Choroid plexus epithelial cell (primary cell): ENCODE measurements around the gene ADAT3.

Experiments used
- DNase-seq: peaks from one replicate; pipeline ENCODE4 v3.0.0-alpha.2; 2010; ENCODE audit warnings: low read depth
- H3K4me3 ChIP-seq: 2 replicates; pipeline ENCODE4 v1.5.1; 2011; ENCODE audit warnings: low read depth, mild to moderate bottlenecking, control low read depth, low read length, moderate library complexity
- TF ChIP-seq, protein P1 (sequence below): conservative IDR thresholded peaks from 2 replicates; pipeline ENCODE4 v1.5.1; 2011; ENCODE audit warnings: low read depth, mild to moderate bottlenecking, control low read depth, inconsistent platforms, low read length, moderate library complexity

Gene ADAT3

GRCh38 chr19:1936916-1937610, 31.9 kb downstream of the ADAT3 start:
- H3K4me3 ChIP-seq, result no peak overlapping the region
- DNase-seq, result no peak
- TF ChIP-seq, protein P1, sequence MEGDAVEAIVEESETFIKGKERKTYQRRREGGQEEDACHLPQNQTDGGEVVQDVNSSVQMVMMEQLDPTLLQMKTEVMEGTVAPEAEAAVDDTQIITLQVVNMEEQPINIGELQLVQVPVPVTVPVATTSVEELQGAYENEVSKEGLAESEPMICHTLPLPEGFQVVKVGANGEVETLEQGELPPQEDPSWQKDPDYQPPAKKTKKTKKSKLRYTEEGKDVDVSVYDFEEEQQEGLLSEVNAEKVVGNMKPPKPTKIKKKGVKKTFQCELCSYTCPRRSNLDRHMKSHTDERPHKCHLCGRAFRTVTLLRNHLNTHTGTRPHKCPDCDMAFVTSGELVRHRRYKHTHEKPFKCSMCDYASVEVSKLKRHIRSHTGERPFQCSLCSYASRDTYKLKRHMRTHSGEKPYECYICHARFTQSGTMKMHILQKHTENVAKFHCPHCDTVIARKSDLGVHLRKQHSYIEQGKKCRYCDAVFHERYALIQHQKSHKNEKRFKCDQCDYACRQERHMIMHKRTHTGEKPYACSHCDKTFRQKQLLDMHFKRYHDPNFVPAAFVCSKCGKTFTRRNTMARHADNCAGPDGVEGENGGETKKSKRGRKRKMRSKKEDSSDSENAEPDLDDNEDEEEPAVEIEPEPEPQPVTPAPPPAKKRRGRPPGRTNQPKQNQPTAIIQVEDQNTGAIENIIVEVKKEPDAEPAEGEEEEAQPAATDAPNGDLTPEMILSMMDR, result no peak

DNA sequence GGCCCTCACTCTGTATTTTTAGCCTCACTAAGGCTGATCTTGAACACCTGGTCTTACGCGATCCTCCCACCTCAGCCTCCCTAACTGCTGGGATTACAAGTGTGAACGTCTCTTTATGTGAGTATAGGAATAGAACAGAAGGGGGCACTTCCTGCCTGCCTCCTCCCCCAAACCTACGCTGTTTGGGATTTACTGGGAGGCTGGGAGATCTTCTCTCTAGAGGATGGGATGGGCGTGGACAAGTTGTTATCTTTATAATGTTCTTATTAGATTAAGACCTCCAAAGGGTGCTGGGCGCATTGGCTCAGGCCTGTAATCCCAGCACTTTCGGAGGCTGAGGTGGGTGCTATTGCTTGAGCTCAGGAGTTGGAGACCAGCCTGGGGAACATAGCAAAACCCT, 32.9 kb downstream of the ADAT3 start:
- TF ChIP-seq, protein P1, result no peak
- H3K4me3 ChIP-seq, result no peak overlapping the region
- DNase-seq, result no peak

- H3K4me3 ChIP-seq, result peak within 1 kb of the TSS; percentile 80
- TF ChIP-seq, protein P1, result no peak
- DNase-seq, result no peak
Observed at GRCh38 chr19:1941146-1942077, 36.2 kb downstream of the ADAT3 start, which contains the start of gene CSNK1G2. CSNK1G2 (plus strand) TSS chr19:1941172; CDS start chr19:1969773, 28,601 bp downstream.

GRCh38 chr19:1942078-1942933, 37.1 kb downstream of the ADAT3 start:
- DNase-seq, result peak; percentile 73
- TF ChIP-seq, protein P1, result no peak
- H3K4me3 ChIP-seq, result peak overlapping the region; percentile 80

DNA sequence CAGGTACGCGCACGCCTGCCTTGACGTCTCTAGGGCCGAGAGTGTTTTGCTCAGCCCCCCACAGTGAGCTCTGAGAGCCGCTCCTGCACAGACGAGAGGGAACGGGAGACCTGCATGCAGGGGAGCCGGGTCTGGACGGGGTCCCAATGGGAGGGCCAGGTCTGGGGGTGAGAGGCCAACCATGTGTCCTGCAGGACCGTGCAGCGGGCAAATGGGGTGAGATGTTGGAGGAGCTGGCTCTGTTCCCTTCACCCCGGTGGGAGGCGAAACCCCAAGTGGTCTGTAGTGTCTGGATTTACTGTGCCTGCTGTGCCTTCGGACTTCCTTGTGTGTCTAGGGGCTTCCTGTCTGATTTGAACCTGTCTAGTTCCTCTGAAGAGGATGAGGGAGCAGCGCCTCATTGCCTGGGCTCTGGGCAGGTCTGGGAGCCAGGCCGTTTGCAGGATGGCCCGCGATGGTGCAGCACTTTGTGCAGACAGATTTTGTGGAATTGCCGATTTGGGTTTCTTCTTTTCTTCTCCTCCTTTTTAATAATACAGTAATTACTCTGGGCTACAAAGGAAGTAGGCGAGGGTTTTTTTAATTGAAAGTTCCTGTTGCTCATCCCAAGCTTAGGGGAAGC, 37.8 kb downstream of the ADAT3 start:
- TF ChIP-seq, protein P1, result no peak
- peak overlapping the region; percentile 80 for H3K4me3 ChIP-seq
- DNase-seq, result peak; percentile 34

DNA sequence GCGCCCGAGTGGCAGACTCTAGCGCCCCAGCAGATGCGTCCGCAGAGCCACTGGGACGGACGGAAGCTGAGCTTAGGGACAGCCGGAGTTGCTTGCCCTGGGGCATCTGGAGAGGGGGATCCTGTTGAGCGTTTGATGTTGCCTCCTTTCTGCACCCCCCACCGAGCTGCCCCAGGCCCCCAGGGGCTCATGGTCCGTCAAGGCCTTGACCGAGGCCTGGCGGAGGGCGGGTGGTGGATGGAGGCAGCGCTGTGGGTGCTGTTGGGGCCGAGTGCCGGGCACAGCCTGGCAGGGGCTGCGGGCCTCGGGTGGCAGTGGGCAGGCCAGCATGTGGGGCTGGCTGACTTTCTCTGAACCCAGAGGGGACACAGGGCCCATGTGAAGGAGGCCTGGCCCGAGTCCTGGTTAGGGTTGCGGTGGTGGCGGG, 38.5 kb downstream of the ADAT3 start:
- DNase-seq, result no peak
- TF ChIP-seq, protein P1, result no peak
- H3K4me3 ChIP-seq, result no peak overlapping the region
